Measurements from ENCODE around the gene SOCS1. TPM values are rescaled to one million over a fixed set of nuclear protein-coding genes. Genes with fewer than 3 reads are reported as not detected.

Gene SOCS1
- total RNA-seq, 1 donor from 2014 or later = 10.6 TPM

- Mint-ChIP-seq H3K4me3 (ENCODE audit: unreplicated experiment) (no peak overlapping the region), H3K27ac (ENCODE audit: unreplicated experiment) (no peak overlapping the region), H3K4me1 (ENCODE audit: unreplicated experiment) (no peaks in the 10 kb centered on the region), H3K36me3 (ENCODE audit: unreplicated experiment) (no peaks in the 10 kb centered on the region), H3K9me3 (ENCODE audit: unreplicated experiment) (no peaks in the 10 kb centered on the region), H3K27me3 (ENCODE audit: unreplicated experiment) (peaks cover 4% of the 10 kb centered on the region)
- DNase-seq (ENCODE audit: extremely low spot score, unreplicated experiment) = no peak
- TF ChIP-seq CTCF (IDR thresholded peaks at IDR 0.05) = no peak
Observed at GRCh38 chr16:11231367-11231970, 24.5 kb downstream of the SOCS1 start.

- Mint-ChIP-seq H3K4me3 (ENCODE audit: unreplicated experiment) (no peak overlapping the region), H3K4me1 (ENCODE audit: unreplicated experiment) (peaks cover under 1% of the 10 kb centered on the region), H3K27ac (ENCODE audit: unreplicated experiment) (no peak overlapping the region), H3K27me3 (ENCODE audit: unreplicated experiment) (peaks cover 4% of the 10 kb centered on the region), H3K9me3 (ENCODE audit: unreplicated experiment) (no peaks in the 10 kb centered on the region), H3K36me3 (ENCODE audit: unreplicated experiment) (no peaks in the 10 kb centered on the region)
- DNase-seq (ENCODE audit: extremely low spot score, unreplicated experiment) = no peak
- no peak for TF ChIP-seq CTCF (IDR thresholded peaks at IDR 0.05)
Observed at GRCh38 chr16:11229906-11230305, 26.1 kb downstream of the SOCS1 start.

DNA sequence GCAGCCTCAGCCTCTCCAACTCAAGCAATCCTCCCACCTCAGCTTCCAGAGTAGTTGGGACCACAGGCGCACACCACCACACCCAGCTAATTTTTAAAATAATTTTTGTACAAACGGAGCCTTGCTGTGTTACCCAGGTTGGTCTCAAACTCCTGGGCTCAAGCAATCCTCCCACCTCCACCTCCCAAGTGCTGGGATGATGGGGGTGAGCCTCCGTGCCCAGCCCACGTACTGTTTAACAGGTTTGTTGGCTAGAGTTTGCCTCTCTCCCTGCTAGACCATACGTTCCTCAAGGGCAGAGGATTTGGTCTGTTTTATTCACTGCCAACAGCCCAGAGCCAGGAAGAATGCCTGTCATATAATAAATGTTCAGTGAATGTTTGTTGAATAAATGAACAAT is 26.6 kb downstream of the SOCS1 start:
- Mint-ChIP-seq H3K36me3 (ENCODE audit: unreplicated experiment) (no peaks in the 10 kb centered on the region), H3K4me3 (ENCODE audit: unreplicated experiment) (no peak overlapping the region), H3K27me3 (ENCODE audit: unreplicated experiment) (peaks cover 4% of the 10 kb centered on the region), H3K27ac (ENCODE audit: unreplicated experiment) (no peak overlapping the region), H3K9me3 (ENCODE audit: unreplicated experiment) (no peaks in the 10 kb centered on the region), H3K4me1 (ENCODE audit: unreplicated experiment) (peaks cover 5% of the 10 kb centered on the region)
- TF ChIP-seq CTCF (IDR thresholded peaks at IDR 0.05) = no peak
- DNase-seq (ENCODE audit: extremely low spot score, unreplicated experiment) = no peak

DNA sequence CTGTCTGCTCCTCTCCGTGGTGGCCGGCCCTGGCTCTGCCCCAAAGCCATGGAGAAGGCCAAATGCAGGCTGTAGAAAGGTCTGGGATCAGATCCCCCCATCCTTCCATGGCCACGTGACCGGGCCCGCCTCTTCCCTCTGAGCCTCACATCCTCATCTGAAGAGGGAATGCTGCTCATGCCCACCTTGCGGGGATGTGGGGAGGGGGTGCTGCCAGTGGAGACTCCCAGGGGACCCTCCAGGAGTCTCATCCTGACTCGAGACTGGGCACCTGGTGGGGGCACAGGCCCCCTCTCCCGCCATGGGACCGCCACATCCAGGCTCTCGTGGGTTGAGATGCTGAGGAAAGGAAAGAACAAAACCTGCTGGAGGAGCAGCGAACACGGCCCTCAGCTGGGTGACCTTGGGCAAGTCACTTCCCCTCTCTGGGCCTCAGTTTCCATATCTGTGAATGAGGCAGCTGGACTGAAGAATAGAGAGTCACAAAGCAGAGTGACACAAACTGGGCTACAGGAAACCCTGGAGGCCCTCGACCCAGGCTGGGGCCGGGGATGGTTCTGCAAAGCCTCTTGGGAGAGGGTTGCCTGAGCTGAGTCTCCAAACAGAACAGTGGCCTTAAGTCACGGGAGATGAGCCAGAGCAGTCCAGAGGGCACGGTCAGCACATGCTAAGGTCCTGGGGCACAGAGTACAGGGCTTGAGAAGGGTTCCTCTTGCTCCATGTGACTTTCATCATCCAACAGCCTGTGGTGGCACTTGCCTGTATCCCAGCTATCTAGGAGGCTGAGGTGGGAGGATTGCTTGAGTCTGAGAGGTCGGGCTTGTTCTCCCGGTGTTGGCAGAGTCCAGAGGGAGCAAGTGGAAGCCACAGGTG is 30.1 kb downstream of the SOCS1 start:
- no peak for DNase-seq (ENCODE audit: extremely low spot score, unreplicated experiment)
- Mint-ChIP-seq H3K27me3 (ENCODE audit: unreplicated experiment) (peaks cover 2% of the 10 kb centered on the region), H3K36me3 (ENCODE audit: unreplicated experiment) (no peaks in the 10 kb centered on the region), H3K4me1 (ENCODE audit: unreplicated experiment) (peaks cover 8% of the 10 kb centered on the region), H3K9me3 (ENCODE audit: unreplicated experiment) (no peaks in the 10 kb centered on the region), H3K27ac (ENCODE audit: unreplicated experiment) (no peak overlapping the region), H3K4me3 (ENCODE audit: unreplicated experiment) (no peak overlapping the region)
- no peak for TF ChIP-seq CTCF (IDR thresholded peaks at IDR 0.05)
